Caco-2 (cell line): ENCODE measurements around the gene LMX1B. TPM values are rescaled to one million over a fixed set of nuclear protein-coding genes. Genes with fewer than 3 reads are reported as not detected.

ENCODE experiments used
- BruUV-seq: library from RNA; stranded (reverse); fragments of 400-500 nt; replicated peaks from 2 replicates; lab custom pipeline; 2021; lab: Mats Ljungman, UMichigan
- CTCF ChIA-PET: fragments of 300-600 bp; sonication (Branson Sonifier 250); formaldehyde crosslinking; loops from one replicate; lab custom pipeline; 2022; ENCODE audit warnings: antibody characterized with exemption; lab: Charles Lee
- POLR2A ChIA-PET: fragments of 300-600 bp; sonication (Branson Sonifier 250); formaldehyde crosslinking; loops from one replicate; lab custom pipeline; 2022; ENCODE audit warnings: antibody characterized with exemption; lab: Charles Lee
- DNase-seq, 2 experiments: peaks; one replicate each; pipeline versions ENCODE4 v3.0.0 to v3.0.0-alpha.2; 2020 to 2022
- H3K27me3 ChIP-seq: replicated peaks from 2 replicates; pipeline ENCODE4 v1.6.0; 2011; ENCODE audit warnings: low read length; ENCODE audit not compliant: control insufficient read depth, insufficient read depth
- H3K36me3 ChIP-seq: 2 replicates; pipeline ENCODE4 v1.5.1; 2011; ENCODE audit warnings: low read length; ENCODE audit not compliant: control insufficient read depth, insufficient read depth
- H3K4me1 ChIP-seq: fragments of 250-450 bp; sonication (Bioruptor Pico); 2 replicates; pipeline ENCODE4 v1.5.1; 2020; ENCODE audit warnings: mild to moderate bottlenecking
- H3K4me3 ChIP-seq: 2 replicates; pipeline ENCODE4 v1.5.1; 2011; ENCODE audit warnings: low read depth, mild to moderate bottlenecking, control low read depth, low read length
- H3K9me3 ChIP-seq: fragments of 250-450 bp; sonication (Bioruptor Pico); 2 replicates; pipeline ENCODE4 v1.5.1; 2020; ENCODE audit warnings: mild to moderate bottlenecking, moderate library complexity
- H3K27ac Mint-ChIP-seq: one replicate; pipeline ENCODE4 v1.8.0; 2022; ENCODE audit warnings: mixed read lengths; ENCODE audit not compliant: unreplicated experiment
- H3K27me3 Mint-ChIP-seq: one replicate; pipeline ENCODE4 v1.8.0; 2022; ENCODE audit warnings: mixed read lengths; ENCODE audit not compliant: insufficient read depth, unreplicated experiment
- H3K36me3 Mint-ChIP-seq: one replicate; pipeline ENCODE4 v1.8.0; 2022; ENCODE audit warnings: mild to moderate bottlenecking, mixed read lengths; ENCODE audit not compliant: insufficient read depth, unreplicated experiment
- H3K4me1 Mint-ChIP-seq: one replicate; pipeline ENCODE4 v1.8.0; 2022; ENCODE audit warnings: low read depth, mixed read lengths; ENCODE audit not compliant: unreplicated experiment
- H3K4me3 Mint-ChIP-seq: one replicate; pipeline ENCODE4 v1.8.0; 2022; ENCODE audit warnings: mild to moderate bottlenecking, moderate library complexity, mixed read lengths; ENCODE audit not compliant: unreplicated experiment
- H3K9me3 Mint-ChIP-seq: one replicate; pipeline ENCODE4 v1.8.0; 2022; ENCODE audit warnings: mixed read lengths; ENCODE audit not compliant: unreplicated experiment
- CTCF ChIP-seq, 2 experiments: fragments of 200-600 bp in 1 of 2; IDR thresholded peaks; 1 replicate in 1 of 2; 2 replicates in 1 of 2; pipeline versions ENCODE4 v1.5.1 to v1.8.0; 2011 to 2022; ENCODE audit warnings: antibody characterized with exemption in 1 of 2, control low read depth in 1 of 2, inconsistent platforms in 1 of 2, low read depth in 1 of 2, low read length in 1 of 2, mild to moderate bottlenecking in 1 of 2, moderate library complexity in 1 of 2; ENCODE audit not compliant: insufficient read depth in 1 of 2, severe bottlenecking in 1 of 2, unreplicated experiment in 1 of 2
- intact Hi-C: fragments of 100-400 bp; cut with micrococcal nuclease; formaldehyde crosslinking; loops from one replicate; pipeline ENCODE4 v1.10.0; 2022; ENCODE audit not compliant: unreplicated experiment
- total RNA-seq: library from RNA; stranded (reverse); gene quantifications from 2 replicates; pipeline ENCODE4 v1.2.3, GENCODE V29; 2022

The LMX1B gene
- total RNA-seq, 1 experiment from 2014 or later = 17.0 TPM

GRCh38 chr9:126683698-126684044 lies 69.9 kb downstream of the LMX1B start:
- intact Hi-C loops = no loop called here
- ChIA-PET CTCF (no interaction called here), POLR2A (no interaction called here)
- Histone ChIP-seq H3K4me1 (no peaks in the 10 kb centered on the region; the same call in 1 of the 2 replicates), H3K27me3 (no peaks in the 10 kb centered on the region), H3K9me3 (no peaks in the 10 kb centered on the region), H3K36me3 (no peaks in the 10 kb centered on the region), H3K4me3 (no peak overlapping the region)
- peak overlapping the region; percentile 45 for H3K4me3 Mint-ChIP-seq
- no peaks in the 10 kb centered on the region for H3K9me3 Mint-ChIP-seq
- H3K36me3 Mint-ChIP-seq = peaks cover 8% of the 10 kb centered on the region
- no TSS peak for BruUV-seq
- no peak for TF ChIP-seq CTCF (IDR thresholded peaks at IDR 0.05; ENCODE audit: insufficient read depth in 1 of 2, low read depth in 1 of 2, low read length in 1 of 2, severe bottlenecking in 1 of 2, unreplicated experiment in 1 of 2)
- no peak for DNase-seq
- peaks cover 26% of the 10 kb centered on the region for H3K4me1 Mint-ChIP-seq
- H3K27me3 Mint-ChIP-seq = no peaks in the 10 kb centered on the region
- no peak overlapping the region for H3K27ac Mint-ChIP-seq

DNA sequence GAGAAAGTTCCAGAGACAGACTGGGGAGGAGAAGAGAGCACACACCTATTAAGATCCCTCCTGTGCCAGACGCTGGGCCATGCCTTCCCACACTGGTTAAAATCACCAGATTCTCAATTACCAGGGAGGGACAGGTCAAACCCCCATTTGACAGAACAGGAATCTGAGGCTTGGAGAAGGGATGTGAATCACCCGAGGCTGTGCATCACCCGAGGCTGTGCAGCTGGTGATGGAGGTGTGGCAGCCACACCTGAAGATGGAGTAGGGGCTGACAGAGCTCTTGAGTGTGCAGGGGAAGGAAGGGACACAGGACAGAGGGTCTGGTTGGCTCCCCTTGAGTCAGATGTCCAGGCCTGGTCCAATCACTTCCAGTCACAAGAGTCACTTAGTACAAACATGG lies 70.6 kb downstream of the LMX1B start:
- H3K4me3 Mint-ChIP-seq = no peak overlapping the region
- H3K27me3 ChIP-seq = no peaks in the 10 kb centered on the region
- intact Hi-C loops = no loop called here
- no peaks in the 10 kb centered on the region for H3K27me3 Mint-ChIP-seq
- no peak for TF ChIP-seq CTCF (IDR thresholded peaks at IDR 0.05; ENCODE audit: insufficient read depth in 1 of 2, low read depth in 1 of 2, low read length in 1 of 2, severe bottlenecking in 1 of 2, unreplicated experiment in 1 of 2)
- no peak overlapping the region for H3K27ac Mint-ChIP-seq
- H3K9me3 Mint-ChIP-seq = no peaks in the 10 kb centered on the region
- peaks cover 8% of the 10 kb centered on the region for H3K36me3 Mint-ChIP-seq
- BruUV-seq = no TSS peak
- no peaks in the 10 kb centered on the region for H3K9me3 ChIP-seq
- H3K4me1 Mint-ChIP-seq = peaks cover 26% of the 10 kb centered on the region
- ChIA-PET POLR2A (no interaction called here), CTCF (interaction anchor here (0.5 kb wide), 1 partner anchor 22 kb away, joined by 3 read pairs; no protein-coding TSS in a partner anchor)
- no peaks in the 10 kb centered on the region; the same call in 1 of the 2 replicates for H3K4me1 ChIP-seq
- no peaks in the 10 kb centered on the region for H3K36me3 ChIP-seq
- no peak for DNase-seq
- no peak overlapping the region for H3K4me3 ChIP-seq

DNA sequence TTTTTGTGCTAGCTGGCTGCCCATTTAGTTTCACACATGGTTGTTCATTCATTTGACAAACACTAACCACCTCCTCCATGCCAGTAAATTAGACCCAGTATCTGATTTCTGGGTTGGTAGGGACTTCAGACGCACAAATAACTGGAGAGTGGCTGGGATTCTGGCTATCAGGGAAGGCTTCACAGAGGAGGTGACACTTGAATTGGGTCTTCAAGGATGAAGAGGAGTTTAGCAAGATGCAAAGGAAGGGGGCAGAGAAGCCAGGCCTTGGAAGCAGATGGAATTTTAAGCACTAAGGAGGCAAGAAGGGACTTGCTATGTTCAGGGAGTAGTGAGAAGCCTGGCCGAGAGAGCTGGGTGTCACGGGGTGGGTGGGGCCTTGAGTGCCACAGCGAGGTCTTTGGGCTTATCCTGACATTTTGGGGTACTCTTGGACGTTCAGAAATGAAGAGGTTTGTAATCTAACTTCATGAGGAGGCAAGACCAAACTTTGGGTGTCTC lies 71.3 kb downstream of the LMX1B start:
- H3K4me3 ChIP-seq = no peak overlapping the region
- TF ChIP-seq CTCF (IDR thresholded peaks at IDR 0.05; ENCODE audit: insufficient read depth in 1 of 2, low read depth in 1 of 2, low read length in 1 of 2, severe bottlenecking in 1 of 2, unreplicated experiment in 1 of 2) = no peak
- BruUV-seq = no TSS peak
- POLR2A ChIA-PET = no interaction called here
- H3K27me3 ChIP-seq = no peaks in the 10 kb centered on the region
- Mint-ChIP-seq H3K9me3 (no peaks in the 10 kb centered on the region), H3K27me3 (no peaks in the 10 kb centered on the region), H3K4me1 (peaks cover 32% of the 10 kb centered on the region), H3K36me3 (peaks cover 12% of the 10 kb centered on the region), H3K27ac (no peak overlapping the region), H3K4me3 (no peak overlapping the region)
- no peaks in the 10 kb centered on the region for H3K9me3 ChIP-seq
- no peaks in the 10 kb centered on the region; the same call in 1 of the 2 replicates for H3K4me1 ChIP-seq
- no peaks in the 10 kb centered on the region for H3K36me3 ChIP-seq
- CTCF ChIA-PET = no interaction called here
- intact Hi-C loops = no loop called here
- DNase-seq = no peak
